ENCODE results near the gene PAPSS1. TPM values are rescaled to one million over a fixed set of nuclear protein-coding genes. Genes with fewer than 3 reads are reported as not detected.

Gene PAPSS1
- total and polyA plus RNA-seq, 2 of the 8 experiments (the other 6 are each of a cell fraction or from before 2014, with no cell fraction given) = 79.2 to 98.5 TPM

DNA sequence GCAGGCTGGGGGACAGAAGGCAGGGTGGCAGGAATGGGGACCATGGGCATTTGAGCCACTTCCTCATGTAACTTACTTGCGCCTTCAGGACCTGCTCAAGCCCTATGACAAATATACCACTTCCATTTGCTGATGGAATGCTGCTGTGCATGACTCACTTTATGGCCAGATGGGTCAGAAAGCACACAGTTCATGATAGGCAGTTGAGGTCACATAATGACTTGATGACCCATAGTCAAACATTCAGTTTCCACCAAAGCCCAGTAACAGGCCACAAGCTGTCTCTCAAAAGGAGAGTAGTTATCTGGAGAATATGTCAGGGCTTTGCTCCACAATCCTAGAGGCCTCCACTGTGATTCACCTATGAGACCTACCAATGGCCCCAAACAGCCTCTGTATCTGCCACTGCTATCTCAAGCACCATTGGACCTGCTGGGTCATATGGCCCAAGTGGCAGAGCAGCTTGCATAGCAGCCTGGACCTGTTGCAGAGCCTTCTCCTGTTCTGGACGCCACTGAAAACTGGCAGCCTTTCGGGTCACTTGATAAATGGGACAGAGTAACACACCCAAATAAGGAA lies 5.3 kb upstream of the PAPSS1 start (continued):
- TF ChIP-seq CHD7 (IDR thresholded peaks at IDR 0.05; ENCODE audit: insufficient replicate concordance, low read length) (no peak), SIN3A (conservative IDR thresholded peaks at IDR 0.05 in 1 of 2, IDR thresholded peaks at IDR 0.05 in 1 of 2; ENCODE audit: low read depth in 1 of 2, low read length in 2 of 2) (no peak), JUND (IDR thresholded peaks at IDR 0.05; ENCODE audit: low read length) (no peak), USF2 (IDR thresholded peaks at IDR 0.05; ENCODE audit: low read length) (no peak), TAF1 (IDR thresholded peaks at IDR 0.05; ENCODE audit: low read depth, low read length) (no peak)
- TF ChIP-seq, protein P1, sequence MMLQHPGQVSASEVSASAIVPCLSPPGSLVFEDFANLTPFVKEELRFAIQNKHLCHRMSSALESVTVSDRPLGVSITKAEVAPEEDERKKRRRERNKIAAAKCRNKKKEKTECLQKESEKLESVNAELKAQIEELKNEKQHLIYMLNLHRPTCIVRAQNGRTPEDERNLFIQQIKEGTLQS (IDR thresholded peaks at IDR 0.05; ENCODE audit: insufficient read depth, low read depth, low read length) = no peak

All from H1 (cell line).